GM12878 (cell line): ENCODE data around the gene LSM5. TPM values are rescaled to one million over a fixed set of nuclear protein-coding genes. Genes with fewer than 3 reads are reported as not detected.

ENCODE experiments used
- ATAC-seq: fragments of 200-7000 bp; cut with Tn5 transposase; 3 replicates; pipeline ENCODE4 v1.9.1; 2020; ENCODE audit warnings: mild to moderate bottlenecking, moderate library complexity
- BruUV-seq: library from RNA; stranded (reverse); fragments of 400-500 nt; replicated peaks from 2 replicates; lab custom pipeline; 2021; lab: Mats Ljungman, UMichigan
- CTCF ChIA-PET: fragments of 300-600 bp; sonication (Branson Sonifier 250); formaldehyde crosslinking; extraction: SDS; loops from one replicate; lab custom pipeline; 2021; ENCODE audit warnings: inconsistent platforms; lab: Yijun Ruan, JAX
- POLR2A ChIA-PET: fragments of 350-600 bp; formaldehyde crosslinking; extraction: SDS; loops from one replicate; lab custom pipeline; 2021; ENCODE audit warnings: inconsistent platforms; lab: Charles Lee
- RAD21 ChIA-PET: fragments of 300-600 bp; sonication (Branson Sonifier 250); formaldehyde crosslinking; loops from one replicate; lab custom pipeline; 2023; ENCODE audit warnings: antibody characterized with exemption; ENCODE audit not compliant: unreplicated experiment; lab: Charles Lee
- SMC1A ChIA-PET: fragments of 300-600 bp; sonication (Branson Sonifier 250); formaldehyde crosslinking; loops from one replicate; lab custom pipeline; 2023; ENCODE audit not compliant: unreplicated experiment, uncharacterized antibody; lab: Charles Lee
- DNase-seq: peaks from one replicate; pipeline ENCODE4 v3.0.0-alpha.2; 2011; ENCODE audit warnings: low read depth, low spot score
- FAIRE-seq: peaks from 3 replicates; lab custom pipeline; 2011; peaks lifted over from hg19 to GRCh38; lab: Jason Lieb, UNC
- H2AFZ ChIP-seq: 2 replicates; pipeline ENCODE4 v1.6.0; 2011; ENCODE audit warnings: low read depth, low read length, control low read depth; ENCODE audit not compliant: control insufficient read depth
- H3K27ac ChIP-seq: 2 replicates; pipeline ENCODE4 v1.5.1; 2011; ENCODE audit warnings: control low read depth; ENCODE audit not compliant: control insufficient read depth, insufficient read depth
- H3K27me3 ChIP-seq, 2 experiments: replicated peaks in 1 of 2; 2 replicates each; pipeline versions ENCODE4 v1.6.0 to v1.6.1; 2011; ENCODE audit warnings: low read length in 1 of 2; ENCODE audit not compliant: control insufficient read depth in 2 of 2, insufficient read depth in 2 of 2
- H3K36me3 ChIP-seq, 2 experiments: 2 replicates each; pipeline ENCODE4 v1.5.1; 2011; ENCODE audit warnings: low read length in 1 of 2; ENCODE audit not compliant: control insufficient read depth in 2 of 2, insufficient read depth in 2 of 2
- H3K4me1 ChIP-seq: 2 replicates; pipeline ENCODE4 v1.6.1; 2011; ENCODE audit warnings: mild to moderate bottlenecking, low read length, moderate library complexity, mixed read lengths; ENCODE audit not compliant: control insufficient read depth, insufficient read depth
- H3K4me2 ChIP-seq: 2 replicates; pipeline ENCODE4 v1.6.0; 2011; ENCODE audit warnings: control low read depth; ENCODE audit not compliant: control insufficient read depth, insufficient read depth
- H3K4me3 ChIP-seq: fragments of 200-600 bp; sonication (generic); 2 replicates; pipeline ENCODE4 v1.5.1; 2016
- H3K79me2 ChIP-seq: 2 replicates; pipeline ENCODE4 v1.6.0; 2011; ENCODE audit warnings: low read length; ENCODE audit not compliant: control insufficient read depth, insufficient read depth
- H3K9ac ChIP-seq: 2 replicates; pipeline ENCODE4 v1.8.0; 2011; ENCODE audit warnings: low read length, control low read depth, mixed read lengths; ENCODE audit not compliant: control insufficient read depth, insufficient read depth
- H3K9me3 ChIP-seq: replicated peaks from 3 replicates; pipeline ENCODE4 v1.5.1; 2011; ENCODE audit warnings: mild to moderate bottlenecking, low read length; ENCODE audit not compliant: control insufficient read depth, insufficient read depth
- H4K20me1 ChIP-seq: 2 replicates; pipeline ENCODE4 v1.6.0; 2011; ENCODE audit not compliant: control insufficient read depth, insufficient read depth
- HCFC1 ChIP-seq: fragments of 150-350 bp; IDR thresholded peaks from 2 replicates; pipeline ENCODE4 v1.6.1; 2014; ENCODE audit warnings: low read length
- IRF4 ChIP-seq: IDR thresholded peaks from 2 replicates; pipeline ENCODE4 v1.6.1; 2011; ENCODE audit warnings: low read depth, low read length
- LARP7 ChIP-seq: fragments of 450-650 bp; IDR thresholded peaks from 2 replicates; pipeline ENCODE4 v1.6.1; 2017; ENCODE audit warnings: mild to moderate bottlenecking
- MTA2 ChIP-seq: fragments of 450-650 bp; IDR thresholded peaks from 2 replicates; pipeline ENCODE4 v1.6.1; 2016; ENCODE audit warnings: low read depth, mild to moderate bottlenecking, moderate library complexity
- NBN ChIP-seq: fragments of 450-650 bp; IDR thresholded peaks from 2 replicates; pipeline ENCODE4 v1.6.1; 2016
- POLR2A ChIP-seq: IDR thresholded peaks from 2 replicates; pipeline ENCODE4 v1.6.1; 2011; ENCODE audit warnings: low read depth, mild to moderate bottlenecking, low read length
- POLR2AphosphoS5 ChIP-seq: IDR thresholded peaks from 2 replicates; pipeline ENCODE4 v1.6.1; 2011; ENCODE audit warnings: mild to moderate bottlenecking, low read length, inconsistent platforms
- RAD51 ChIP-seq: fragments of 450-650 bp; IDR thresholded peaks from 2 replicates; pipeline ENCODE4 v1.6.1; 2016; ENCODE audit warnings: moderate library complexity, mild to moderate bottlenecking, inconsistent platforms
- RB1 ChIP-seq: fragments of 450-650 bp; formaldehyde crosslinking; IDR thresholded peaks from 2 replicates; pipeline ENCODE4 v1.6.1; 2017; ENCODE audit warnings: mild to moderate bottlenecking, borderline replicate concordance
- RELA ChIP-seq: fragments of 450-650 bp; IDR thresholded peaks from 2 replicates; pipeline ENCODE4 v1.8.0; 2014; ENCODE audit warnings: borderline replicate concordance; ENCODE audit not compliant: partially characterized antibody
- SIX5 ChIP-seq: IDR thresholded peaks from 2 replicates; pipeline ENCODE4 v1.6.1; 2011; ENCODE audit warnings: mild to moderate bottlenecking, low read depth, low read length, moderate library complexity; ENCODE audit not compliant: severe bottlenecking
- WGBS: methylation state at CpG from one replicate; pipeline ENCODE4 v1.1.6; 2016; ENCODE audit warnings: low lambda C conversion rate; ENCODE audit not compliant: insufficient replicate concordance, insufficient coverage; ENCODE audit errors: missing lambda C conversion rate; 5-methylcytosine and 5-hydroxymethylcytosine counted together
- in situ Hi-C: fragments of 300-500 bp; cut with MboI; formaldehyde crosslinking; loops from 9 replicates; pipeline ENCODE4 v1.14.3; 2018; ENCODE audit warnings: mixed read lengths
- intact Hi-C: fragments of 100-400 bp; cut with micrococcal nuclease; formaldehyde crosslinking; loops from one replicate; pipeline ENCODE4 v1.14.2; 2022; ENCODE audit not compliant: unreplicated experiment
- polyA plus RNA-seq, 11 experiments: library from polyadenylated mRNA; depleted of rRNA in 4 of 11; unstranded in 6 of 11; stranded (reverse) in 5 of 11; fragments of >200 nt; fragmentation: Nextera tagmentation in 4 of 11; fragmentation: Illumina TruSeq in 1 of 11; extraction: Ambion mirVana in 4 of 11; extraction: Trizol in 1 of 11; gene quantifications; 1 replicate in 1 of 11; 2 replicates in 10 of 11; pipeline versions ENCODE4 v1.2.1 to v1.2.3, GENCODE V29; 2011 to 2016; ENCODE audit warnings: inconsistent platforms in 2 of 11, missing spikeins in 2 of 11, low read depth in 1 of 11
- total RNA-seq, 4 experiments: library from RNA; depleted of rRNA in 3 of 4; stranded (reverse); fragments of >200 nt in 3 of 4; fragmentation: Illumina TruSeq in 1 of 4; extraction: Trizol in 1 of 4; gene quantifications; 2 replicates each; pipeline versions ENCODE4 v1.2.1 to v1.2.3, GENCODE V29; 2013 to 2021
- TF ChIP-seq, protein P1 (sequence below): fragments of 450-650 bp; formaldehyde crosslinking; IDR thresholded peaks from 2 replicates; pipeline ENCODE4 v1.5.0; 2022; ENCODE audit warnings: mild to moderate bottlenecking, missing genetic modification characterization
- TF ChIP-seq, protein P2 (sequence below): IDR thresholded peaks from 2 replicates; pipeline ENCODE4 v1.6.1; 2012; ENCODE audit warnings: low read depth, low read length, improper control_type of control experiment

LSM5 gene
- total and polyA plus RNA-seq, 10 of the 15 experiments (the other 5 are each of a cell fraction or from before 2014, with no cell fraction given), result 29.4 to 538 (median 145) TPM

DNA sequence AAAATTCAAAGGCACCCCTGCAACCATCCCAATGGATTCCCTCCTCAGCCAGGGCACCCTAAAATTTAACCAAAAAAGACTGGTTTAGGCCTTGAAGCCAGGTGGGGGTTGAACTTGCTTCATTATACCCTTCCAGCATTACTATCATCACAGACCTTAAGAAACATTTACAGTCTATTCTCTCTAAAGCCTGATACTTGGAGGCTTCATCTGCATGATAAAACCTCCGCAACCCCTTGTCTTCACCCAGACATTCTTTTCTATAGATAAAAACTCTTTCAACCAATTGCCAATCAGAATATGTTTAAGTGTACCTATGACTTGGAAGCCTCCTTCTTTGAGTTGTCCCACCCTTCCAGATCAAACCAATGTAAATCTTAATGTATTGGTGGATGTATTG lies 23.0 kb upstream of the LSM5 start:
- CTCF ChIA-PET, result no interaction called here

More for the DNA sequence above, 23.0 kb upstream of the LSM5 start:
- no peak overlapping the region for H2AFZ ChIP-seq
- 100% methylated on average over 1 of the region's 1 CpG for WGBS
- FAIRE-seq (no peak), ATAC-seq (no peak), DNase-seq (no peak)
- peaks cover 20% of the 10 kb centered on the region for H3K4me1 ChIP-seq
- intact Hi-C loops, result no loop called here
- in situ Hi-C loops, result no loop called here
- no TSS peak for BruUV-seq
- peaks cover 0 to 8% of the 10 kb centered on the region in 2 experiments; a peak in 3 of 4 replicates for H3K36me3 ChIP-seq
- SMC1A ChIA-PET, result interaction anchor here (1.9 kb wide), 1 partner anchor 12 kb away, joined by 7 read pairs; no protein-coding TSS in a partner anchor
- H3K9me3 ChIP-seq, result peaks cover 5% of the 10 kb centered on the region; the same call in 2 of the 3 replicates
- no peak overlapping the region for H3K4me2 ChIP-seq
- POLR2A ChIA-PET, result no interaction called here
- H3K4me3 ChIP-seq, result no peak overlapping the region
- TF ChIP-seq MTA2 (no peak), POLR2AphosphoS5 (no peak), RB1 (no peak), HCFC1 (no peak), LARP7 (no peak), POLR2A (no peak), SIX5 (no peak), RAD51 (no peak), RELA (no peak), IRF4 (no peak), NBN (no peak)
- TF ChIP-seq, protein P1, sequence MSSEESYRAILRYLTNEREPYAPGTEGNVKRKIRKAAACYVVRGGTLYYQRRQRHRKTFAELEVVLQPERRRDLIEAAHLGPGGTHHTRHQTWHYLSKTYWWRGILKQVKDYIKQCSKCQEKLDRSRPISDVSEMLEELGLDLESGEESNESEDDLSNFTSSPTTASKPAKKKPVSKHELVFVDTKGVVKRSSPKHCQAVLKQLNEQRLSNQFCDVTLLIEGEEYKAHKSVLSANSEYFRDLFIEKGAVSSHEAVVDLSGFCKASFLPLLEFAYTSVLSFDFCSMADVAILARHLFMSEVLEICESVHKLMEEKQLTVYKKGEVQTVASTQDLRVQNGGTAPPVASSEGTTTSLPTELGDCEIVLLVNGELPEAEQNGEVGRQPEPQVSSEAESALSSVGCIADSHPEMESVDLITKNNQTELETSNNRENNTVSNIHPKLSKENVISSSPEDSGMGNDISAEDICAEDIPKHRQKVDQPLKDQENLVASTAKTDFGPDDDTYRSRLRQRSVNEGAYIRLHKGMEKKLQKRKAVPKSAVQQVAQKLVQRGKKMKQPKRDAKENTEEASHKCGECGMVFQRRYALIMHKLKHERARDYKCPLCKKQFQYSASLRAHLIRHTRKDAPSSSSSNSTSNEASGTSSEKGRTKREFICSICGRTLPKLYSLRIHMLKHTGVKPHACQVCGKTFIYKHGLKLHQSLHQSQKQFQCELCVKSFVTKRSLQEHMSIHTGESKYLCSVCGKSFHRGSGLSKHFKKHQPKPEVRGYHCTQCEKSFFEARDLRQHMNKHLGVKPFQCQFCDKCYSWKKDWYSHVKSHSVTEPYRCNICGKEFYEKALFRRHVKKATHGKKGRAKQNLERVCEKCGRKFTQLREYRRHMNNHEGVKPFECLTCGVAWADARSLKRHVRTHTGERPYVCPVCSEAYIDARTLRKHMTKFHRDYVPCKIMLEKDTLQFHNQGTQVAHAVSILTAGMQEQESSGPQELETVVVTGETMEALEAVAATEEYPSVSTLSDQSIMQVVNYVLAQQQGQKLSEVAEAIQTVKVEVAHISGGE (CRISPR knock-in tag), result no peak
- TF ChIP-seq, protein P2, sequence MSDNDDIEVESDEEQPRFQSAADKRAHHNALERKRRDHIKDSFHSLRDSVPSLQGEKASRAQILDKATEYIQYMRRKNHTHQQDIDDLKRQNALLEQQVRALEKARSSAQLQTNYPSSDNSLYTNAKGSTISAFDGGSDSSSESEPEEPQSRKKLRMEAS, result no peak
- TF ChIP-seq, all 136 proteins: peak for 0
- Histone ChIP-seq H3K27ac (no peak overlapping the region), H3K9ac (no peak overlapping the region), H3K27me3 (no peaks in the 10 kb centered on the region), H3K79me2 (peaks cover 37% of the 10 kb centered on the region), H4K20me1 (no peaks in the 10 kb centered on the region)
- RAD21 ChIA-PET, result no interaction called here
